ENCODE results near the gene PDE11A.

DNA sequence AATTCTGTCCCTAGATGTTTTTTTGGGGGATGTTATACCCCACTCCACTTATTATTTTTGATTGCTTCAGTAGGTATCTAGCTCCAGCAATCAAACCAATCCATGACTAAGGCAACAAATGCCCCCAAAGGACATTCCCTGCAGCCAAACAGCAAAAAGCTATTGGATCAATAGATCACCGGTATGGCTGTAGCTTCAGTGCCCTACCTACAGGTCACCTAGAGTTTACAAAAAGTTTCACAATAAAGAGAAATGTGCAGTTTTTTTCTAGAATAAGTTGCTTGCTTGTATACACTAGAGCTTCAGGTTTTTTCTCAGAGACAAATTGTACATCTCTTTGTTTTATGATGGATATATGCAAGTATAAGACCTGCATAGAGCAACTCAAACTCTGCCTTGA, 27.7 kb downstream of the PDE11A start:
- TF ChIP-seq, protein P1, sequence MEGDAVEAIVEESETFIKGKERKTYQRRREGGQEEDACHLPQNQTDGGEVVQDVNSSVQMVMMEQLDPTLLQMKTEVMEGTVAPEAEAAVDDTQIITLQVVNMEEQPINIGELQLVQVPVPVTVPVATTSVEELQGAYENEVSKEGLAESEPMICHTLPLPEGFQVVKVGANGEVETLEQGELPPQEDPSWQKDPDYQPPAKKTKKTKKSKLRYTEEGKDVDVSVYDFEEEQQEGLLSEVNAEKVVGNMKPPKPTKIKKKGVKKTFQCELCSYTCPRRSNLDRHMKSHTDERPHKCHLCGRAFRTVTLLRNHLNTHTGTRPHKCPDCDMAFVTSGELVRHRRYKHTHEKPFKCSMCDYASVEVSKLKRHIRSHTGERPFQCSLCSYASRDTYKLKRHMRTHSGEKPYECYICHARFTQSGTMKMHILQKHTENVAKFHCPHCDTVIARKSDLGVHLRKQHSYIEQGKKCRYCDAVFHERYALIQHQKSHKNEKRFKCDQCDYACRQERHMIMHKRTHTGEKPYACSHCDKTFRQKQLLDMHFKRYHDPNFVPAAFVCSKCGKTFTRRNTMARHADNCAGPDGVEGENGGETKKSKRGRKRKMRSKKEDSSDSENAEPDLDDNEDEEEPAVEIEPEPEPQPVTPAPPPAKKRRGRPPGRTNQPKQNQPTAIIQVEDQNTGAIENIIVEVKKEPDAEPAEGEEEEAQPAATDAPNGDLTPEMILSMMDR (IDR thresholded peaks at IDR 0.05; ENCODE audit: insufficient read depth, low read length, poor library complexity, severe bottlenecking) = no peak
- TF ChIP-seq EZH2phosphoT487 (conservative IDR thresholded peaks at IDR 0.05; ENCODE audit: low read length) = no peak

Measured in SU-DHL-6 (cell line).